G401 (cell line): ENCODE results near the gene CLPSL1. TPM values are rescaled to one million over a fixed set of nuclear protein-coding genes. Genes with fewer than 3 reads are reported as not detected.

Experiments
- DNase-seq: peaks from one replicate; pipeline ENCODE4 v3.0.0-alpha.2; 2015; ENCODE audit warnings: low spot score
- in situ Hi-C: cut with HindIII; loops from 2 replicates; pipeline ENCODE4 v1.10.0; 2016; ENCODE audit warnings: low sequenced_read_pairs, mixed read lengths
- total RNA-seq: library from RNA; depleted of rRNA; stranded (reverse); fragments of >200 nt; shearing (Covaris generic); gene quantifications from 2 replicates; pipeline ENCODE4 v1.2.3, GENCODE V29; 2014

The CLPSL1 gene
- total RNA-seq, 1 experiment from 2014 or later: not detected

DNA sequence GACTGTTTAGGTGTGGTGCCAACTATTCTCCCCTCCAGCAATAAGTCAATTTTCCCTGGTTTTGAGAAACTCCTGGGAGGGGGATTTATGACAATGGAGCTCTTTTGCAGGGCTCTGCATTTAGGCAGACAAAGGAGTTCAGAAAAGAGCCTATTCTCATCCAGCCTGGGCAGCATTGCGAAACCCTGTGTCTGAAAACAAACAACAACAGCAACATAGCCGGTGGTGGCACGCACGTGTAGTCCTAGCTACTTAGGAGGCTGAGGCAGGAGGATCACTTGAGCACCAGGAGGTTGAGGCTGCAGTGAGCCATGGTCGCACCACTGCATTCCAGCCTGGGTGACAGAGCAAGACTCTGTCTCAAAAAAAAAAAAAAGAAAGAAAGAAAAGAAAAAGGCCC, 9.9 kb downstream of the CLPSL1 start:
- DNase-seq: no peak
- in situ Hi-C loops: no loop called here

DNA sequence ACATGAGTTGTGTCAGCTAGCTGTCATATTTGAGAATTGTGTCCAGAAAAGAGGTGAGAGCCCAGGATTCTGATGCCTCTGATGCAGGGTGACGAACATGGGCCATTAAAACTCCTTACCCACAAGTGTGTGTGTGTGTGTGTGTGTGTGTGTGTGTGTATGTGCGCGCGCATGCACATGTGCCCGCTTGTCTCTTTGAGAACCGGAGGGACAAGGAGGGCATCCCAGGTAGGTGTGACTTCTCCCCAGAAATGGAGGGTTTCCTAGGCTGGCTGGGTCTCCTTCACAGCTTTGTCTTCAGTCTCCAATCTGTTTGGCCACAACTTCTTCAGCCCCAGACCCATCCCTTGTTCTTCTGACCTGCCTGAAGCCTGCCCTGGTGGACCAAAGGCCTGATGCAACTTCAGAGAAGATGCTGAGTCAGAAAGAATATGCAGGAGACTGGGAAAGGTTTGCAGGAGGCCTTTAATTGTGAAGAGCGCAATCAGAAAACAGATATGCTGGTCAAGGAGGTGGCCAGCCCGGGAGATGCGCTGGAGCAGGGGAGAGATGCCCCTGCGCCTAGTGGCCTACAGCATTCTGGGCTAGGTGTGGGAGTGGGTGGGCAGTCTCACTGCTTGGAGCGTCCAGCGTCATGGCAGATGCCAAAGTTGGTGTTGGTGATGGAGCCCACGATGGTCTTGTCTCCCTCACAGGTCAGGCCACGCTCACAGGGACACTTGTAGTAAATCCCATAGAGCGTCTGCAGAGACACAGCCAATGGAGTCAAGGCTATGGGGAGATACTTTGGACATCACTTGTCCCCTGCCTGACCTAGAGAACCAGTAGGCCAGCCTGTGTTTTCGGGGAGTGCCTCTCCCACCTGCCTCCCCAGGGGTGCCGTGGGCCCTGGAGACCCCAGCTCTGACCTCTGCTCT, 14.0 kb downstream of the CLPSL1 start:
- in situ Hi-C loops: loop anchor here (5.0 kb wide), 1 partner anchor 63 kb away; no protein-coding TSS in a partner anchor
- DNase-seq: no peak

DNA sequence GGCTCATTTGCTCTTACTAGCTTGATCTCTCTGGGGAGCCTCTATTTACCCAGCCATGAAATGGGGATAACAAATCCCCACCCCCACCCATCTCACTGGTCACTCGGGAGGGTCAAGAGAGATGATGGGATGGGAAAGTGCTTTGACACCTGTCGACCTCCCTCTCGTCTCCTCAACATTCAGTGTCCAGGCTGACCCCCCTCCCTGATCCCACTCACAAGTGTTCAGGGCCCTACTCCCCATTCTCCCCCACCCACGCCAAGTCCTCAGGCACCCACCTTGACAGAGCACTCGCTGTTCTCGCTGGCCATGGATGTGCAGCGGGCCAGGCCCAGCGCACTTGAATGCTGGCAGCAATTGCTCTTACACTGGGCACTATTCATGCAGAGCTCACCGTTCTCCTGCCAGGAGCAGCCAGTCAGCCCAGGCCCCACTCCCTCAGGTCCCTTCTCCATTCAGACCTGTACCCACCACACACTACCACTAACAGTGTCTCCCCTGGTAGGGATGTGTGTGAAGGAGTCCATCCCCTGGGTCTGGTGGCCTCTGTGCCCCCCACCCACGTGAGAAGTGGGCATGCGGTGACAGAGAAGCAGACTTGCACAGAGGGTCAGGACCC, 14.7 kb downstream of the CLPSL1 start:
- in situ Hi-C loops: loop anchor here (5.0 kb wide), 1 partner anchor 62 kb away; no protein-coding TSS in a partner anchor
- no peak for DNase-seq

DNA sequence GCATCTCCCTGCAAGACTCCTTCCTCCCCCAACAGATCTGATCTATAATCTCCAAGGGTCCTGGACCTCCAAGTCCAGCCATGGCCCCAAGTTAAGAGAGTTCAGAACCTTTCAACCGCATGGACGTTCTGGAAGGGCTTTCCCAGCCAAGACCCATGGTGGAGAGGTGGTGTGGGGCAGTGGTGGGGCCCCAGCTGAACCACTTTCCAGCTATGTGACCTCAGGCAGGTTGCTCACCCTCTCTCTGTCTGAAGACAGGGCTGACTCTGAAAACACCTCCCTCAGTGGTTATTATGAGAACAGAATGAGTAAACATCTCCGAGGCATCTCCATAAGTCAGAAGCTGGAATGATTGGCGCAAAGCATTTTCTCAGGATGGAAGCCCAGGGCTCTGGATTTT, 15.4 kb downstream of the CLPSL1 start:
- in situ Hi-C loops: loop anchor here (5.0 kb wide), 1 partner anchor 61 kb away; no protein-coding TSS in a partner anchor
- no peak for DNase-seq

DNA sequence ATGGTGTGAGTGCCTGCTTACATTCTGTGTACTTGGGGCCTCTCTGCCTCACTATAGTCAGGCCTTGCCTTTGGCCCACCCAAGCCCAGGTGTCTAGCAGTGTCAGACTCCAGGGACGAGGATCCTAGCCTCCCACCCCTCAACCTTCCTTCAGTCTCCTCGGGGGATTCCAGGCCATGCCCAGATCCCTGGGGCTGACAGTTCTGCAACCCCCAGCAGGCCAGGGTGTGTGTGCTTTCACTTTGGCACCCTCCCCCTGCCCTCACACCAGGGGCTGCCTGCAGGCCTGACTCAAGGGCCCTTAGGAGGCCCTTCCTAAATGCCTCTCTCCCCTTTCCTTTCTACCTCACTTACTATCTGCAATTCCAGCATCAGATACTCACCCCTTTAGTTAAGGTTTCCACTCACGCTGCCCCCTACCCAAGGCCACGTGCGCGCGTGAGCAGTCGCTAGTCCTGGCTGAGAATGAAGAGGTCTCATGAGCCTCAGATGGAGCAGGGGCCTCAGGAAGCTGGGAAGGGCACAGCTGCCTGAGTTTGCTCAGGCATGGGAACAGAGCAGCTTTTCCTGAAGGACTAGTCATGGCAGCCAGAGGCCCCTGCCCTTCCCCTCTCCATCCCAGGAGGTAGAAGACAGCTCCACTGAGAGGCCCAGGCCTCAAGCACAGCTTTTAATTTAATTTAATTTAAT, 17.2 kb downstream of the CLPSL1 start:
- DNase-seq: no peak

DNA sequence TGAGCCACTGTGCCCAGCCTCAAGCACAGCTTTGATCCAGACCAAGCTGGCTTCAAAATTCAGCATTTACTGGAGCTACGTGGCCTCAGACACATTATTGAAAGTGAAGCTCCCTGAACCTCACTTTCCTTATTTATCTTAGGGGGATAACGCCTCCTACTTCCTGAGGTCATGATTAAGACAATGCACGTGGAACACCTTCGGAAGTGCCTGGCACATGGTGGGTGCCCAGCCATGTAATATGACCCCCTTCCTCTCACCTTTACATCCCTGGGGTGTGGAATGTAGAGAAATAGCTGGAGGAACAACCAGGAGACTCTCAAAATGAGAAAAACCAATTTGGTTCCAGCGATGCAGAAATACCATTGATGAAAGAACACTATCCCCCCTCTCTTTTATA, 17.9 kb downstream of the CLPSL1 start:
- no peak for DNase-seq
- in situ Hi-C loops: loop anchor here (5.0 kb wide), 1 partner anchor 59 kb away; no protein-coding TSS in a partner anchor

More for the DNA sequence above, 17.2 kb downstream of the CLPSL1 start:
- in situ Hi-C loops: loop anchor here (5.0 kb wide), 1 partner anchor 59 kb away; no protein-coding TSS in a partner anchor

DNA sequence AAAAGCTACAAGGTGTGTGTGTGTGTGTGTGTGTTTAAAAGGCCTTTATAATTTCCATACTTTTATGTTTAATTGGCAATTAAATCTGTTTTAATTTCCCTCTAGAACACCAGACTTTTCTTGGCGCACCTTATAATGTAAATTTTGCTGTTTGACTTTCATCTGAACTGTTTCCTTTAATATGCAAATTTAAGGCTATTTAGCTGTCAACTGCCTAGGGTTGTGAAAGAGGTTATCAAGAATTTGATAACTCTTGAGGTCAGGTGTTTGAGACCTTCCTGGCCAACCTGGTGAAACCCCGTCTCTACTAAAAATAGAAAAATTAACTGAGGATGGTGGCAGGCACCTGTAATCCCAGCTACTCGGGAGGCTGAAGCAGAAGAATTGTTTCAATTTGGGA, 20.3 kb downstream of the CLPSL1 start:
- in situ Hi-C loops: no loop called here
- no peak for DNase-seq

DNA sequence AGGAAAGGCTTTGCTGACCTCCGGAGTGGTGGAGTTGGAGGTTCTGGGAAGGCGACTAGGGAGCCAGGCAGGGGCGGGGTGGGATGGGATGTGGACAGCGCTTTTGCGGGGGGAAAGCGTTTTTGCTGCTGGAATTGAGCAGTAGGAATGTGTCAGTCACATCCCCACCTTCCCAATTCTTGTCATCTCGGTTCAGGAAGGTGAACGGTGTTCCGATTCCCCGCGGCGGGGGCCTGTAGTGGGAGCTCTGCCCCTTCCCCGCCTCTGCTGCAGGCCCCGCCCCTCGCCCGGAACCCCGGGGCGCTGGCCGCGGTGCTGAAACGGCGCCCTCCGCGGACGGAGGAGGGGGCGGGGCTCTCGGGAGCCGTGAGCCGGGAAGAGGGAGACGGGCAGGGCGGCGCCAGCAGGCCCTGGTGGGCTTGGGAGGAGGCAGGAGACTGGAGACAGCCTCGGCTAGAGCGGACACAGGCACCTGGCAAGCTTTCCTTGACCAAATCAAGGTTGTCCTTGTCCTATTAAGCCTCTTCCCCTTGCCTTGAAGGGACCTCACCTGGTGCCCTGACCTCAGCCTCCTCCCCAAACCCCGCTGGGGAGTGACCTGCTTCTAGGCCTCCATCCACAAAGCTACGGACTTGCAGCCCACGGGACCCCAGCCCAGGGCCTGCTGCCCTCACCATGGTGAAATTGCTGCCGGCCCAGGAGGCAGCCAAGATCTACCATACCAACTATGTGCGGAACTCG, 24.3 kb downstream of the CLPSL1 start, which contains the start of gene LHFPL5:
LHFPL5 (plus strand) TSS at position 357 of the 741 bp plus-strand sequence; CDS start at position 676, 319 bp downstream.
- no peak for DNase-seq
- in situ Hi-C loops: no loop called here

DNA sequence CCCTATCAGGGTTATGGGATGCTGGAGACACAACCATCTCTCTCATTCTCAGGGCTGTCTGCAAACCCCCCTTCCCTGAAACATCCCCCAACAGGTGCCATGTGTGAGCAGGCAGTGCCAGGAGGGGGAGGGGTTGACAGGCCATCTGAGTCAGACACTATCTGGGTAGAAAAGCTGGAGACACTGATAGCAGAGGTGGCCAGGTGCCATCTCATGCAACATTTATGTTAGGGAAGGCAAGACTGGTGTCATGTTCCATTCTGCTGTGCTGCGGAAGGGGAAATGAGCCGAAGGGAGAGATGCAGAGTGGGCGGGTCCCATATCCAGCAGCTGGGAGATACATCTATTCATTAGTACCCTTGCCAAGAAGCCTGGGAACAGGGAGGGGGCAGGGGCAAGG, 27.9 kb downstream of the CLPSL1 start:
- in situ Hi-C loops: no loop called here
- no peak for DNase-seq

DNA sequence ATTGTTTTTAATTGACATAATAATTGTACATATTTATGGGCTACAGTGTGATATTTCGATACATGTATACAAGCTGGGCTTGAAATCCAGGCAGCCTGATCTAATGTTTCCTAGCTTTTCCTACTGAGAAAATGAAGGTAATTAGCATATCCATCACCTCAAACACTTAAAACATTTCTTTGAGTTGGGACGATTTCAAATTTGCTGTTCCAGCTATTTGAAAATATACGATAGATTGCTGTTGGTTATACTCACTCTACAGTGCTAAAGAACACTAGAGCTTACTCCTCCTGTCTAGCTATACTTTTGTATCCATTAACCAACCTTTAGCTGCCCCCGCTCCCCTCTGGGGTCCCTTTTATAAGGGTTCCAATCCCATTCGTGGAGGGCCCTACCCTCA, 29.0 kb downstream of the CLPSL1 start:
- in situ Hi-C loops: no loop called here
- no peak for DNase-seq

DNA sequence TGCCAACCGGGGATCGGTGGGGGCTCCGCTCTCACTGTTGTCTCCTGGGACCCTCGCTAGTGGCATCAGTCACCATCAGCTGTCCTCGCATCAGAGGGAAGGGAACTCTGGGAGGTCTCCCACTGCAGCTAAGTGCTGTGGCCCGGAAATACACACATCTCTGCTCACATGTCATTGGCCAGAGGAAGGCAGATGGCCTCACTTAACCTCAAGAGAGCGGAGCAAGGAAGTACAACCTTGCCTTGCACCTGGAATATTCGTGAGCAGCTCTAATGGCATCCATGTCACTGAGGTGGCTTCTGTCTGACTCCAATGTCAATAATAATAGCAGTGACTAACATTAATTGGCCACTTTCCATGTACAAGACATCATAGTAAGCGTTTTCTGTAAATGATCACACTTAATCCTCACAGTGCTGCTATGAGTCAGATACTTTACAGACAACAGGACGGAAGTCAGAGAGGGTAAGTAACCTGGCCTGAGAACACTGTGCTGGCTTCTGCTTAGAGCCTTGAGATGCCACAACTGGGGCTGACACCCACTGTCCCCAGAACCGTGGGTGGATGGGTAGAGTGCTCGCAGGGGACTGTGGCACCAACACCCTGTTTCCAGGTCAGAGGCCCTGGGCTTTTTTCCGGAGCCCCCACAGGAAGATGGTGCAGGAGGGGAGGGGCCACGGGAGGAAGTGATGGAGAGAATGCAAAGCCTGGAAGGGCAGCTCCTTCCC, 30.3 kb downstream of the CLPSL1 start:
- DNase-seq: no peak

DNA sequence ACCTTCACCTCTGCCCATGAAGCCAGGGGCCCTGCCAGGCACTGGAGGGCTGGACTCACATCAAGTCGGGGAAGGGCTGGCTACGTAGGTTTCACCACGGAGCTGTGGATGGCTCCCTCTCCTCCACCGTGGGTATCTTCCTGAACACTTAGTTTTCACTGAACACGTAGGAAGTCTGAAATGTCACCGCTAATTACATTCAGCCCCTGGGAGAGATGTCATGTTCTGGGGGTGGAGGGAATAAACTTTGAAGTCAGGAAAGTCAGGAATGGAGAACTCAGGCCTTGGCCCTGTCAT, 30.8 kb downstream of the CLPSL1 start:
- in situ Hi-C loops: no loop called here
- DNase-seq: no peak

More for the DNA sequence above, 30.3 kb downstream of the CLPSL1 start:
- in situ Hi-C loops: no loop called here

DNA sequence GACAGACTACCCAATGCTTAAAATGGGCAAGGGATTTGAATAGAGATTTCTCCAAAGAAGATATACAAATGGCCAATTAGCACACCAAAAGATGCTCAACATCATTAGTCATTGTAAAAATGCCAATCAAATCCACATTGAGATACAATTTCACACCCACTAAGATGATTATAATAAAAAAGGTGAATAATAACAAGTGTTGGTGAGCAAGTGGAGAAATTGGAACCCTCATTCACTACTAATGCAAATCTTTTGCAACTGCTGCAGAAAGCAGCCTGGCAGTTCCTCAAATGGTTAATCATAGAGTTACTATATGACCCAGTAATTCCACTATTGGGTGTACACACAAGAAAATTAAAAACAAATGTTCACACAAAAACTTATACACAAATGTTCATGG, 36.7 kb downstream of the CLPSL1 start:
- DNase-seq: no peak
- in situ Hi-C loops: no loop called here

DNA sequence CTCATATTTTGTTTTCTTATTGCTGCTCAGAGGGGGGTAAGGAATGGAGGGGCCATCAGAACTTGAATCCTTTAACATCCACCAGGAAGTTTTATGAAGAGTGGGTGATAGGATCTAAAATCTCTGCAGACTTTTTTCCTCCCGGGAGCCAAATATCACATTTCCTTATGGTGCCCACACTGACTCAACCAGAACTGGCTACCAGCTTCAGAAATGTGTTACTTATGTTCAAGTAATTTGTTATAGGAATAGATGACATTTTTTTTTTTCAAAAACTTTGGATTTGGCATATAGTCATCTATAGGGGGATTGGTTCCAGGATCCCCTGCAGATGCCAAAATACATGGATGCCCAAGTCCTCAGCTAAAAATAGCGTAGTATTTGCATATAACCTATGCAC, 42.8 kb downstream of the CLPSL1 start:
- DNase-seq: no peak
- in situ Hi-C loops: no loop called here

DNA sequence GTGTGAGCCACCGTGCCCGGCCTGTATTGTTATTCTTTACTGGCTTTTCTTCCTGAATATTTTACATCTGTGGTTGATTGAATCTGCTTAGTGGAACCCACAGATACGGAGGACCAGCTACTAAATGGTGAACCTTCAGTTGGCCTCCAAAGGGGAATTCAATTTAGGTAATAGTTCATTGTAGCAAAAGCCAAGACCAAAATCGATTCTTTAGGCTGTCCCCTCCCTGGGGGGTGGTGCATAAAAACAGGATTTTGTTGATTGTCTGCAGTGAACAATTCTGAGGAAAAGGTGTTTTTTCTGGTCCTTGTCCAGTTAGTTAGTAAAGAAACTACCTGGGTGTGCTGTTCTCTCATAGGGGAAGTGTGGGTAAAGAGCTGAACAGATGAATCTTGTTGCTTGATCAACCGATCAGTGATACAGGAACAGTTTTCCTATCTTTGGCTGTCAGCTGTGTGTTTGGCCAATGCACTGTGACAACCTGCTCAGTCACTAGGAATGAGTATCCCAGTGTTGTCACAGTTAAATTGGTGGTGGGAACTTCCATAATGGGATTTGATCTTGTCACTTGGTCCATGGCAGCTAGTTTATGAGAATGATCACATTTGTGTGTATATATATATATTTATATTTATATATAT, 43.9 kb downstream of the CLPSL1 start:
- no peak for DNase-seq
- in situ Hi-C loops: no loop called here

DNA sequence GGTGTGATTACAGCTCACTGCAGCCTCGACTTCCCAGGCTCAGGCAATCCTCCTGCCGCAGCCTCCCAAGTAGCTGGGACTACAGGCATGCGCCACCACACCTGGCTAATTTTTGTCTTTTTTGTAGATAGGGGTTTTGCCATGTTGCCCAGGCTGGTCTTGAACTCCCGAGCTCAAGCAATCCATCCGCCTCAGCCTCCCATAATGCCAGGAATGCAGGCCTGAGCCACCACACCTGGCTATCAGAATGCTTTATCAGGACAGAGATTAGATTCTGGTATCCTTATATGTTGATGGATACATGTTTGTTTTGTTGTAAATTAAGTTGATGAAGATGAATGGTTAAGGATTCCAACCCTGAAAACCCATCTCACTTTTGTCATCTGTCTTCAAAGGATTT, 48.5 kb downstream of the CLPSL1 start:
- in situ Hi-C loops: no loop called here
- DNase-seq: no peak

DNA sequence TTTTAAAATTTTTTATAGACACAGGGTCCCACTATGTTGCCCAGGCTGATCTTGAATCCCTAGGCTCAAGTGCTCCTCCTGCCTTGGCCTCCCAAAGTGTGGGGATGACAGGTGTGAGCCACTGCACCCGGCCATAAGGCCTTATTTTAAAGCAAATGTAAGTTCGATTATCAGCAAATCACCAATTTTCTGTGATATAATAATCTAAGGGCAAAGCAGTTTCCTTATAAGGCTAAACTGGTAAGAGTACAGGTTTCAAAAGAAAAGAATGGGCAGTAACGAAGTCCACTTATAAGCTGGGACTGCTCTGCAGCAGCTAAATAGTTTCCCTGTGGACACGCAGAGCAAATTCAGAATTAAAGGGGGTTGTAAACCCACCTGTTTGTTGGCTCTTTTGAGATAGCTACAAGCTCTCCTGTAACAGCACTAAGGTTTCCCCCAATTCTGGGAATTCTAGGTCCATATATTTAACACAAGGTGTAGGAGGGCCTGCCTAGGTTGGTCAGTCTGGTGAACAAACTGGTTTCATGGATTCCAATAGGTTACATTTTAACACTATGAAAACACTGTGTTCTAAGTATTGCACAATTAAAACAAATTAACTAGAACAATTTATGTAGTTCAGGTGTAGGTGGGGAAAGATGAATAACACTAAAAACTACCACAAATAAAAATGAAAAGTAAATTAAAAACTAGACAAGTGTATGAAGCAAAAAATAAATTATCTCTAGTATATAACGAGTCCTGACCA, 50.6 kb downstream of the CLPSL1 start:
- DNase-seq: no peak
- in situ Hi-C loops: no loop called here
